Measurements from ENCODE around the gene DUSP1.
A peak's percentile ranks its signal among the peaks of the same experiment; 100 is the strongest.

DNA sequence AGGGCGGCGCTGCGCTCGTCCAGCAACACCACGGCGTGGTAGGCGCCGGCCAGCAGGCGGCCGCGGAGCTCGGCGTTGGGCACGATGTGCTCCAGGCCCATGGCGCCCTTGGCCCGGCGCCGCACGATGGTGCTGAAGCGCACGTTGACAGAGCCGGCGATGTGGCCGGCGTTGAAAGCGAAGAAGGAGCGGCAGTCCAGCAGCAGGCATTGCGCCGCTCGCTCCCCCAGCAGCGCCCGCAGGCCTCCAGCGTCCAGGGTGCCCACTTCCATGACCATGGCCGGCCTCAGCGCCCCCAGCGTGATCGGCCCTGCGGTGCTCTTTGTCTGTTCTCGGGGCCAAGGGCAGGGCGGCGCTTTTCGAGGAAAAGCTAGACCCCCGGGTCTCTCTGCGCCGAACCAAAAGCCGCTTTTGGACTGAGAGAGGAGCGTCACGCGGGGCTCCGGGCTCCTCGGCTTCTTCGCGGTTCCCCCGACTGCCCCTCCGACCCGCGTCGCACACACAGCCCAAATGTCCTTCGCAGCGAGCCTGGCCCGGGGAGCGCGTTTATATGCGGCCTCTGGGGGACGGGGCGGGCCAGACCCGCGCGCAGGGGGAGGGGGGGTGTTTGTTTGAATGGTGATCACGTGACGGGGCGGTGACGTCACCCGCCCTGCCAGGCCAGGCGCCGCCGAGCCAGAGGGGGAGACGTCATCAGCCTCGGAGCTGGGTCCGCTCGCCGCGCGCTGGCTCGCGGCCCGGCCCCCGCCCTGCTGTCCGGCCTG is at the start of gene DUSP1:
- TF ChIP-seq POLR2A (IDR thresholded peaks at IDR 0.05), result peak; percentile 99
- TF ChIP-seq, protein P1, sequence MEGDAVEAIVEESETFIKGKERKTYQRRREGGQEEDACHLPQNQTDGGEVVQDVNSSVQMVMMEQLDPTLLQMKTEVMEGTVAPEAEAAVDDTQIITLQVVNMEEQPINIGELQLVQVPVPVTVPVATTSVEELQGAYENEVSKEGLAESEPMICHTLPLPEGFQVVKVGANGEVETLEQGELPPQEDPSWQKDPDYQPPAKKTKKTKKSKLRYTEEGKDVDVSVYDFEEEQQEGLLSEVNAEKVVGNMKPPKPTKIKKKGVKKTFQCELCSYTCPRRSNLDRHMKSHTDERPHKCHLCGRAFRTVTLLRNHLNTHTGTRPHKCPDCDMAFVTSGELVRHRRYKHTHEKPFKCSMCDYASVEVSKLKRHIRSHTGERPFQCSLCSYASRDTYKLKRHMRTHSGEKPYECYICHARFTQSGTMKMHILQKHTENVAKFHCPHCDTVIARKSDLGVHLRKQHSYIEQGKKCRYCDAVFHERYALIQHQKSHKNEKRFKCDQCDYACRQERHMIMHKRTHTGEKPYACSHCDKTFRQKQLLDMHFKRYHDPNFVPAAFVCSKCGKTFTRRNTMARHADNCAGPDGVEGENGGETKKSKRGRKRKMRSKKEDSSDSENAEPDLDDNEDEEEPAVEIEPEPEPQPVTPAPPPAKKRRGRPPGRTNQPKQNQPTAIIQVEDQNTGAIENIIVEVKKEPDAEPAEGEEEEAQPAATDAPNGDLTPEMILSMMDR (IDR thresholded peaks at IDR 0.05), result peak in 2 of 3 experiments; percentile 56 to 77

Data from testis (tissue), 2 donors.